OCI-LY7 (cell line): ENCODE data around the gene MMP11.

Experiments
- CTCF ChIP-seq: fragments of 200-600 bp; sonication (generic); conservative IDR thresholded peaks from 2 replicates; pipeline ENCODE4 v1.5.1; 2014; ENCODE audit warnings: mild to moderate bottlenecking, antibody characterized with exemption, low read length, moderate library complexity, mixed read lengths
- EZH2phosphoT487 ChIP-seq: fragments of 200-600 bp; sonication (generic); IDR thresholded peaks from 2 replicates; pipeline ENCODE4 v1.6.1; 2018; ENCODE audit warnings: low read depth, borderline replicate concordance, mild to moderate bottlenecking, mixed run types, antibody characterized with exemption, low read length, moderate library complexity, mixed read lengths

GRCh38 chr22:23779731-23780130 is 7.1 kb downstream of the MMP11 start:
- no peak for TF ChIP-seq CTCF
- no peak for TF ChIP-seq EZH2phosphoT487
